ENCODE data around the gene GPR22.

The GPR22 gene

DNA sequence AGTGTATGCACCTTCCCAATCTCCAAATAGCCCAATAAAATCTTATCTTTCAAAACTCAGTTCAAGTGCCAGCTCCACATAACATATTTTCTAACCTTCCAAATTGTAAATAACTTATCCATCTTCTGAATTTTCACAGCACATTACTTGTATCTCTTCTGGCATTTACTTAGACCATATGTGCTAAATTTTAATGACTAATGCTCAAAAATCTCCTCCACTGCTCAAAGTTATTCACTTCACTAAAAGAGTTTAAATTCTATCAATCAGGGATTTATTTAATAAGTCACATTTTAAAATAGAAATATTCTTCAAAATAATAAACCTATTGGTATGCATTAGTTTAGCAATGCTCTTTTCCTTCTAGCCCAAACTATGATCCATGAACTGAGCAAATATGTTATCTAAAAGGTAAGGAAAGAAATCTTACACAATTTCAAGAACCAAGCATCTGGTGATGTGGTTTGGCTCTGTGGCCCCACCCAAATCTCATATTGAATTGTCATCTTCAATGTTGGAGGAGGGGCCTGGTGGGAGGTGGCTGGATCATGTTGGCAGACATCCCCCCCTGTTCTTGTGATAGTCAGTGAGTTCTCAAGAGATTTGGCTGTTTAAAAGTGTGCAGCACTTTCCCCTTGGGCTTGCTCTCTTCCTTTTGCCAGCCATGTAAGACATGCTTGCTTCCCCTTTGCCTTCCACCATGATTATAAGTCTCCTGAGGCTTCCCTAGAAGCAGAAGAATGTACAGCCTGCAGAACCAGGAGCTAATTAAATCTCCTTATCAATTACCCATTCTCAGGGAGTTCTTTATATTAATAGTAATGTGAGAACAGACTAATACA, 28.1 kb upstream of the GPR22 start:
- TF ChIP-seq, protein P1, sequence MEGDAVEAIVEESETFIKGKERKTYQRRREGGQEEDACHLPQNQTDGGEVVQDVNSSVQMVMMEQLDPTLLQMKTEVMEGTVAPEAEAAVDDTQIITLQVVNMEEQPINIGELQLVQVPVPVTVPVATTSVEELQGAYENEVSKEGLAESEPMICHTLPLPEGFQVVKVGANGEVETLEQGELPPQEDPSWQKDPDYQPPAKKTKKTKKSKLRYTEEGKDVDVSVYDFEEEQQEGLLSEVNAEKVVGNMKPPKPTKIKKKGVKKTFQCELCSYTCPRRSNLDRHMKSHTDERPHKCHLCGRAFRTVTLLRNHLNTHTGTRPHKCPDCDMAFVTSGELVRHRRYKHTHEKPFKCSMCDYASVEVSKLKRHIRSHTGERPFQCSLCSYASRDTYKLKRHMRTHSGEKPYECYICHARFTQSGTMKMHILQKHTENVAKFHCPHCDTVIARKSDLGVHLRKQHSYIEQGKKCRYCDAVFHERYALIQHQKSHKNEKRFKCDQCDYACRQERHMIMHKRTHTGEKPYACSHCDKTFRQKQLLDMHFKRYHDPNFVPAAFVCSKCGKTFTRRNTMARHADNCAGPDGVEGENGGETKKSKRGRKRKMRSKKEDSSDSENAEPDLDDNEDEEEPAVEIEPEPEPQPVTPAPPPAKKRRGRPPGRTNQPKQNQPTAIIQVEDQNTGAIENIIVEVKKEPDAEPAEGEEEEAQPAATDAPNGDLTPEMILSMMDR (IDR thresholded peaks at IDR 0.05) = no peak

DNA sequence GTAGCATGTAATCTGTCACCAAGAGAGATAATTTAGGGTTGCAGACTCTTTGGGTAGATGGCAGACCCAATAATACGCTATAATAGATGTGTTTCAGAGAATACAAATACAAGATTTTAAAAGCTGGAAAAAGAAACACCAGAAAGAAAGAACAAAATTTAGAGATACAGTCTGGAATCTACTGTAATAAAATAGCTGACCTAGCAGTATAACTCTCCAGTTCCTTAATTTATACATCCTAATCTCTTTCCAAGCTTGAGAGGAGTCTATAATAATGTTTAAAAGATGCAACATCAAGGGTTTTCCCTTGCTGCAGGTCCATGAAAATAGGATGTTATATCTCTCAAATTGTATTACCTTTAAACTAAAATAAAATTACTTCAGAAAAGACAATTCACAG, 27.2 kb upstream of the GPR22 start:
- TF ChIP-seq, protein P1 (IDR thresholded peaks at IDR 0.05) = no peak

DNA sequence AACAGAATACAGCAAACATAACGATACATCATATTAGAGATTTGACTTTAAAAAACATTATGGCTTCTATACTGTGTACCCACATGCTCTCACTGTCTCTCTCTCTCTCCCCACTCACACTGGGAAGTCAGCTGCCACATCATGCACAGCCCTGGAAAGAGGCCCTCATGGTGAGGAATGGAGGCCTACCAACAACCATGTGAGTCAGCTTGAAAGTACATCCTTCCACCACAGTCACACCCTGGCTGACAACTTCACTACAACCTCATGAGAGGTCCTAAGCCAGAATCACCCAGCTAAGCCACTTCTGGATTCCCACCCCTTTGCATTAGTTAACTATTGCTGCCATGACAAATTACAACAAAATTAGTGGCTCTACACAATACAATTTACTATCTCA, 23.3 kb upstream of the GPR22 start:
- TF ChIP-seq, protein P1 (IDR thresholded peaks at IDR 0.05) = no peak

DNA sequence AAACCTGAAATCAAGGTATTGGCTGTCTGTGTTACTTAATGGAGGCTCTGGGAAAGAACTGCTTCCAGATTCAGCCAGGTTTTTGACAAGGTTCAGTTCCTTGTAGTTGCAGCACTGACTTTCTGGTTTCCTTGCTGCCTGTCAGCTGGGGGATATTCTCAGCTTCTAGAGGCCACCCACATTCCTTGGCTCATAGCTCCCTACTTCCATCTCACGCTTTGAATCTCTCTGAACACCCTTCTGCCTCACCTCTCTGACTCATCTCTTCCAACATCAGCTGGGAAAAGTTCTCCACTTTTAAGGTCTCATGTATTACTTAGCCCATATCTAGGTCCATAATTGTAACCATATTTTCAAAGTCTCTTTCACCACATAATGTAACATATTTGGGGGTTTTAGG, 22.9 kb upstream of the GPR22 start:
- TF ChIP-seq, protein P1 (IDR thresholded peaks at IDR 0.05) = no peak

DNA sequence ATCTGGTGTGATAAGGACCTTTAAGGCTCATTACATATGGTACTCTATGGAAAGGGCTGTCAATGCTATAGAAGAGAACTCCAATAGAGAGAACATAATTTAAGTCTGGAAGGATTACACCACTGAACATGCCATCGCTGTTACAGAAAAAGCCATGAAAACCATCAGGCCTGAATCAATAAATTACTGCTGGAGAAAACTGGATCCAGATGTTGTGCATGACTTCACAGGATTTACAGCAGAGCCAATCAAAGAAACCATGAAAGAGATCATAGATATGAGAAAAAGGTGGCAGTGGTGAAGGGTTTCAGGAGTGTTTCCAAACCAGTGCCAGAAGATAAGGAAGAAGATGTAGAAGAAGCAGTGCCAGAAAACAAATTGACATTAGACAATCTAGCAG, 18.9 kb upstream of the GPR22 start:
- TF ChIP-seq, protein P1 (IDR thresholded peaks at IDR 0.05) = no peak

DNA sequence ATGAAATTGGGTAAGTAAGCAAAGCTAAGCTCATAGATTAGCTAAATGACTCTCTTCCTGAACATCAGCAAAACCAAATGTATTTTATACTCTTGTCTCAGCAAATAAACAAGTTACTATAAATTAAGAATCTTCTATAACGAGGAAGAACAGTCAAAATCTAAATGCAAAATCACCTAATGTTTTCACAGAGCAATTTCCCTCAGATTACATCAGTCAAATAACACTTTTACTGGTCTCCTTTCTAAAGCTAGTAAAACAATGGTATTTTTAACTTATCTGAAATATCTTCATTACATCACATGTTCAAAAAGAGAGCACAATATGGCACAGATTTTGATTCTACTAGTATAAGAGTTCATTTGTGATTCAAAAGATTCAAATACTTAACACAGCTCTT, 16.5 kb upstream of the GPR22 start:
- TF ChIP-seq, protein P1 (IDR thresholded peaks at IDR 0.05) = no peak

DNA sequence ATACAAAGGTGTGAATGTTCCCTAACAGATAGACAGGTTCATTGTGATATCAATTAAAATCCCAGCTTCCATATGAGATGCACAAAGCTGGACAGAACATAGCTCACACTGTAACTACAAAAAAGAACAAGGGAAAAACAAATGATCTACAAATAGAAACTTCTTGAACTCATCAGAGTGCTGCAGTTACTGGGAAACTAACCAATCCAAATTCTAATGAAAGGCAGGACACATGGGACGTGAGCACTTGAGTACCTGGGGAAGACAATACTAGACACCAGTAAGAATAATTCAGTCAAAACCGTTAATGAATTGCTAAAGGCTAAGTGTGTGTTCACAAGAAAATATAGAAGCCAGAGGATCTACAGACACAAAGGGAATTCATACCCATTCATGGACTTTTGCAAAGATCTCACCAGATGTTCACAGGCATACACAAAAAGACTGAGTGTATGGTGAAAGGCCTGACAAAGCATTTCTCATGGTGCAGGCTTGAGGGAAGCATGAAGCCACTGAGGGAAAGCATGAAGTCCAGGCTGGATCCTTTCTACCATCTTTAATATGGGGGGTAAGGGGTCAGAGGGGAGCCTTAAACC, 7.8 kb upstream of the GPR22 start:
- TF ChIP-seq, protein P1 (IDR thresholded peaks at IDR 0.05) = no peak
